Natural killer cell (primary cell): Measurements from ENCODE around the gene ANKRD13D. TPM values are rescaled to one million over a fixed set of nuclear protein-coding genes. Genes with fewer than 3 reads are reported as not detected.

Source experiments
- ATAC-seq, 3 donors: fragments of 150-1000 bp in 2 of 3; fragments of 200-7000 bp in 1 of 3; cut with Tn5 transposase; 1 replicate in 1 of 3; 2 replicates in 2 of 3; pipeline ENCODE4 v1.10.0; 2021; ENCODE audit warnings: mild to moderate bottlenecking in 2 of 3, moderate library complexity in 2 of 3
- DNase-seq, 2 donors: peaks; one replicate each; pipeline versions ENCODE4 v3.0.0 to v3.0.0-alpha.2; 2013 to 2021; ENCODE audit warnings: mixed read lengths in 1 of 2
- H3K27ac ChIP-seq: one replicate; pipeline ENCODE4 v1.5.1; 2013; ENCODE audit warnings: mild to moderate bottlenecking, low read length
- H3K27me3 ChIP-seq: one replicate; pipeline ENCODE4 v1.6.1; 2013; ENCODE audit warnings: low read length; ENCODE audit not compliant: control insufficient read depth, insufficient read depth
- H3K36me3 ChIP-seq: one replicate; pipeline ENCODE4 v1.6.1; 2013; ENCODE audit warnings: low read length; ENCODE audit not compliant: control insufficient read depth, insufficient read depth
- H3K4me1 ChIP-seq: one replicate; pipeline ENCODE4 v1.6.1; 2013; ENCODE audit warnings: low read length; ENCODE audit not compliant: control insufficient read depth, insufficient read depth
- H3K4me3 ChIP-seq: one replicate; pipeline ENCODE4 v1.5.1; 2013; ENCODE audit warnings: low read length
- H3K9me3 ChIP-seq: one replicate; pipeline ENCODE4 v1.6.1; 2013; ENCODE audit warnings: low read length; ENCODE audit not compliant: control insufficient read depth, insufficient read depth
- H3K27ac Mint-ChIP-seq, 2 donors: one replicate each; pipeline ENCODE4 v1.8.0; 2022; ENCODE audit warnings: mild to moderate bottlenecking in 2 of 2, mixed read lengths in 2 of 2, moderate library complexity in 1 of 2
- H3K27me3 Mint-ChIP-seq, 2 donors: one replicate each; pipeline ENCODE4 v1.8.0; 2022; ENCODE audit warnings: low read depth in 2 of 2, mixed read lengths in 2 of 2
- H3K36me3 Mint-ChIP-seq: one replicate; pipeline ENCODE4 v1.8.0; 2022; ENCODE audit warnings: mixed read lengths
- H3K4me1 Mint-ChIP-seq, 2 donors: one replicate each; pipeline ENCODE4 v1.8.0; 2022; ENCODE audit warnings: mixed read lengths in 2 of 2
- H3K4me3 Mint-ChIP-seq: one replicate; pipeline ENCODE4 v1.8.0; 2022; ENCODE audit warnings: mild to moderate bottlenecking, moderate library complexity, mixed read lengths
- H3K9me3 Mint-ChIP-seq, 2 donors: one replicate each; pipeline ENCODE4 v1.8.0; 2022; ENCODE audit warnings: mixed read lengths in 2 of 2
- WGBS: methylation state at CpG from one replicate; pipeline ENCODE4 v1.1.7; 2013; ENCODE audit warnings: missing lambda C conversion rate; ENCODE audit not compliant: insufficient coverage; 5-methylcytosine and 5-hydroxymethylcytosine counted together
- intact Hi-C: fragments of 100-400 bp; cut with micrococcal nuclease; formaldehyde crosslinking; loops from one replicate; pipeline ENCODE4 v1.14.2; 2022
- total RNA-seq, 4 donors: library from RNA; stranded (reverse); fragments of 120-200 nt in 1 of 4; gene quantifications; one replicate each; pipeline versions ENCODE4 v1.2.3 to v1.2.4, GENCODE V29; 2013 to 2022
- TF ChIP-seq, protein P1 (sequence below): fragments of 200-600 bp; IDR thresholded peaks from one replicate; pipeline ENCODE4 v1.8.0; 2022; ENCODE audit warnings: antibody characterized with exemption

Gene ANKRD13D
- total RNA-seq, result 100 to 1,000 TPM; 212 to 316 (median 231) TPM
- total RNA-seq (2013), result 110 TPM

DNA sequence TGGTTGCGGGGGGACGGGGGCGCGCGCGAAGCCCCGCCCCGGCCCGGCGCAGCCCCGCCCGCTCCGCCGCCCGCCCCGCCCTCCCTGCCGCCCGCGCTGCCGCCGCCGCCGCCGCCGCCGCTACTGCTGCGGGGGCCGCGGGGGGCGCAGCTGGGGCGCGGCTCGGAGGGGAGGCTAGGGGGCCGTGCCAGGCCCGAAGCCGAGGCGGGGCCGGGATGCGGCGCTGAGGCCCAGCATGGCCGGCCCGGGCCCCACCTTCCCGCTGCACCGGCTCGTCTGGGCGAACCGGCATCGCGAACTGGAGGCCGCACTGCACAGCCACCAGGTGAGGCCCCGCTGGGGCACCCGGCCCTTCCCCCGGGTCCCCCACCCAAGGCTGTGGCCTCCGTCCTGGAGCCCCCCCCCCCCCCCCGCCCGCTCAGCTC, at the start of gene ANKRD13D:
Gene ANKRD13D, plus strand, starts transcription at position 78 of the 425 bp plus-strand sequence. Its CDS starts 158 bp downstream, at position 236.
- H3K9me3 Mint-ChIP-seq, result no peaks in the 10 kb centered on the region
- H3K4me3 Mint-ChIP-seq, result peak within 1 kb of the TSS; percentile 94
- H3K9me3 ChIP-seq, result no peaks in the 10 kb centered on the region
- no peak for DNase-seq
- peaks cover 59% of the 10 kb centered on the region for H3K36me3 ChIP-seq
- peaks cover 46 to 60% of the 10 kb centered on the region in 2 donors for H3K4me1 Mint-ChIP-seq
- H3K27me3 Mint-ChIP-seq, result no peaks in the 10 kb centered on the region
- H3K27ac ChIP-seq, result peak within 1 kb of the TSS; percentile 97
- WGBS, result under 1% methylated on average over 54 of the region's 56 CpGs
- H3K27me3 ChIP-seq, result no peaks in the 10 kb centered on the region
- peak within 1 kb of the TSS; percentile 95 for H3K4me3 ChIP-seq
- TF ChIP-seq, protein P1, sequence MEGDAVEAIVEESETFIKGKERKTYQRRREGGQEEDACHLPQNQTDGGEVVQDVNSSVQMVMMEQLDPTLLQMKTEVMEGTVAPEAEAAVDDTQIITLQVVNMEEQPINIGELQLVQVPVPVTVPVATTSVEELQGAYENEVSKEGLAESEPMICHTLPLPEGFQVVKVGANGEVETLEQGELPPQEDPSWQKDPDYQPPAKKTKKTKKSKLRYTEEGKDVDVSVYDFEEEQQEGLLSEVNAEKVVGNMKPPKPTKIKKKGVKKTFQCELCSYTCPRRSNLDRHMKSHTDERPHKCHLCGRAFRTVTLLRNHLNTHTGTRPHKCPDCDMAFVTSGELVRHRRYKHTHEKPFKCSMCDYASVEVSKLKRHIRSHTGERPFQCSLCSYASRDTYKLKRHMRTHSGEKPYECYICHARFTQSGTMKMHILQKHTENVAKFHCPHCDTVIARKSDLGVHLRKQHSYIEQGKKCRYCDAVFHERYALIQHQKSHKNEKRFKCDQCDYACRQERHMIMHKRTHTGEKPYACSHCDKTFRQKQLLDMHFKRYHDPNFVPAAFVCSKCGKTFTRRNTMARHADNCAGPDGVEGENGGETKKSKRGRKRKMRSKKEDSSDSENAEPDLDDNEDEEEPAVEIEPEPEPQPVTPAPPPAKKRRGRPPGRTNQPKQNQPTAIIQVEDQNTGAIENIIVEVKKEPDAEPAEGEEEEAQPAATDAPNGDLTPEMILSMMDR, result peak; percentile 3
- H3K4me1 ChIP-seq, result peaks cover 72% of the 10 kb centered on the region
- H3K36me3 Mint-ChIP-seq, result no peaks in the 10 kb centered on the region
- intact Hi-C loops, result loop anchor here (2.0 to 5.0 kb wide), 4 partner anchors 14 to 83 kb away; partner anchors contain the start of genes CLCF1 and SSH3
- ATAC-seq, result peak in 1 of 3 donors; percentile 40
- peak within 1 kb of the TSS; percentile 100 for H3K27ac Mint-ChIP-seq

DNA sequence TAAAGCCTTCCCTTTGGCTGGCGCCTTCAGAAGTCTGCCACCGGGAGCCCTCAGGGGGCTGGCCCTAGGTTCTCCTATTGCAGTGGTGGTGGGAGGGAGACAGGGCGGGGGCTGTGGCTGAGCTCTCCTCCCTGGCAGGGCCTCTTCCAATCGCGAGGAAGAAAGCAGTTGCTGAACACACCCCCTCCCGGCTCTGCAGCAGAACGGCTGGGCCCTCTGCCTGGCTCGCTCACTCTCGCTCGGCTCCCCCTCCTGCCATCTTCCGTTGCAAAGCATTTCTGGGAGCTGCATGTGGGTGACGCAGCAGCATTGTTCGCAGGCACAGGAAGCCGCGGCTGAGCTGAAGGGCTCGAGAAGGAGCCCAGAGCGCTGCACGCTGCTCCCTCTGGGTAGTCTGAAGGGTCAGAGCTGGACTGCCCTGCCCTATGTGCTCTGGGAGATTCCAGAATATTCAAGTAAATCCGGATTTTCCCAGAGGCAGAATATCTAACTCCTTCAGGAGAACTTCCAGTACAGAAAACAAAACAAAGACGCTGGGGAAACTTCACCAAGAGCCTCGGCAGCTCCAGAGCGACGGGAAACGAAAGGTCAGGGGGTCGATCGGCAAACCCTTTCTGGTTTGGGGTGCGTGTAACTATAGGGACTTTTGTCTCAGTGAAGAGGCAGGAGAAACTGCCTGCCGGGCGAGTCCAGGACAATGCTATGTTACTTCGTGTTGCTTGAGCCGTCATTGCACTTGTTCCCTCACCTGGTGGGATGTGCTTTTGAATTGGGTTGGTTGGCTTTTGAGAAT, 49.1 kb upstream of the ANKRD13D start:
- no peaks in the 10 kb centered on the region for H3K9me3 ChIP-seq
- peaks cover 23% of the 10 kb centered on the region for H3K36me3 ChIP-seq
- DNase-seq, result peak; percentile 88 to 98
- H3K4me1 Mint-ChIP-seq, result peaks cover 55 to 58% of the 10 kb centered on the region in 2 donors
- H3K36me3 Mint-ChIP-seq, result peaks cover 10% of the 10 kb centered on the region
- peak overlapping the region; percentile 95 for H3K27ac ChIP-seq
- H3K9me3 Mint-ChIP-seq, result no peaks in the 10 kb centered on the region
- intact Hi-C loops, result loop anchor here (2.0 kb wide), 1 partner anchor 29 kb away; no protein-coding TSS in a partner anchor
- under 1% methylated on average over 31 of the region's 31 CpGs for WGBS
- H3K27me3 ChIP-seq, result no peaks in the 10 kb centered on the region
- H3K4me3 Mint-ChIP-seq, result peak overlapping the region; percentile 98
- peak overlapping the region; percentile 79 for H3K4me3 ChIP-seq
- peak; percentile 84 to 96 (median 88) for ATAC-seq
- TF ChIP-seq, protein P1, result no peak
- H3K27me3 Mint-ChIP-seq, result no peaks in the 10 kb centered on the region
- peak overlapping the region; percentile 100 for H3K27ac Mint-ChIP-seq
- H3K4me1 ChIP-seq, result peaks cover 35% of the 10 kb centered on the region

DNA sequence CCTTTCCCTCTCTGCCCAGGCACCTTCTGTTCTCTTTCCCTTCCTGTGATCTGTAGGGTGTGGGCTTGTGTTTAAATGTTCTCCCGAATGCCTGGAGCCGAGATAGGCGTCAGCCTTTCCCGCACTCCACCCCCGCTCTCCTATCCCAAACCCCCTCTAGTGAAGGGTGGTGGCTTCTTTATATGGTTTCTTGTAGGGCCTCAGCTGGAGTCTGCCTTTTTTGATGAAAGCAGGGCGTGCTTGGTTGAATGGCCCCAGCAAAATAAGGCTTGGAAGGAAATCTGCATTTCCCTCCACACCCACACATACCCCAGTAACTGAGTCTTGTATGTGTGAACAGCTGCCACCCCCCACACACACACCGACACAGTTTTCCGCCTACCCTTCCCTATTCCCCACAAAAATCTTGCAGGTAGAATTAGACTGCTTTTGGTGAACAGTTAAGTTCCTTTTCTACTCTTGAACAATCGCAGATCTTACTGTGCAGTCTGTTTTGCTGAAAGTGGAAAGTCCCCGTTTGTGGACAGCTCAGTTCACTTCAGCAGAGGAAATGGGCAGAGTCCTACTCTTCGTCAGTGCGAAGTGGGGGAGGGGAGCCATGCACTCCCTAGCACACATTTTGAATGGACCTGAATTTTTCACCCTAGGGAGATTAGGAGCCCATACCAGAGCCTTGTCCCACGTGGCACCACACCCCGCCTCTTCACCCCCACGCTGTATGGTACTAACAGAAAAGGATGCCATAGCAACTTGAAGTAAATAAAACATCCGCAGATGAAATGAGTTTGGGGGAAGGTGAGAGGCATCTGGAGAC, 48.3 kb upstream of the ANKRD13D start:
- DNase-seq, result peak; percentile 79 to 96
- peaks cover 35% of the 10 kb centered on the region for H3K4me1 ChIP-seq
- H3K4me3 ChIP-seq, result peak overlapping the region; percentile 79
- H3K36me3 ChIP-seq, result peaks cover 31% of the 10 kb centered on the region
- TF ChIP-seq, protein P1, result no peak
- no peaks in the 10 kb centered on the region for H3K9me3 ChIP-seq
- Mint-ChIP-seq H3K4me3 (peak overlapping the region; percentile 98), H3K4me1 (peaks cover 55 to 65% of the 10 kb centered on the region in 2 donors), H3K36me3 (peaks cover 18% of the 10 kb centered on the region), H3K27me3 (no peaks in the 10 kb centered on the region), H3K27ac (peak overlapping the region; percentile 100), H3K9me3 (no peaks in the 10 kb centered on the region)
- ATAC-seq, result peak; percentile 55 to 73 (median 58)
- no peaks in the 10 kb centered on the region for H3K27me3 ChIP-seq
- intact Hi-C loops, result loop anchor here (1.0 to 2.0 kb wide), 2 partner anchors 13 to 28 kb away; no protein-coding TSS in a partner anchor
- 0% methylated on average over 8 of the region's 16 CpGs for WGBS
- peak overlapping the region; percentile 95 for H3K27ac ChIP-seq
